Activated CD4-positive, CD25-positive, alpha-beta regulatory T cell treated with anti-CD3 and anti-CD28 coated beads, Interleukin-2, amount 50 U/mL, for 72 hours (primary cell): ENCODE measurements around the gene RAB40C.

ENCODE experiments used
- DNase-seq: peaks from one replicate; pipeline ENCODE4 v3.0.0; 2021

The RAB40C gene

DNA sequence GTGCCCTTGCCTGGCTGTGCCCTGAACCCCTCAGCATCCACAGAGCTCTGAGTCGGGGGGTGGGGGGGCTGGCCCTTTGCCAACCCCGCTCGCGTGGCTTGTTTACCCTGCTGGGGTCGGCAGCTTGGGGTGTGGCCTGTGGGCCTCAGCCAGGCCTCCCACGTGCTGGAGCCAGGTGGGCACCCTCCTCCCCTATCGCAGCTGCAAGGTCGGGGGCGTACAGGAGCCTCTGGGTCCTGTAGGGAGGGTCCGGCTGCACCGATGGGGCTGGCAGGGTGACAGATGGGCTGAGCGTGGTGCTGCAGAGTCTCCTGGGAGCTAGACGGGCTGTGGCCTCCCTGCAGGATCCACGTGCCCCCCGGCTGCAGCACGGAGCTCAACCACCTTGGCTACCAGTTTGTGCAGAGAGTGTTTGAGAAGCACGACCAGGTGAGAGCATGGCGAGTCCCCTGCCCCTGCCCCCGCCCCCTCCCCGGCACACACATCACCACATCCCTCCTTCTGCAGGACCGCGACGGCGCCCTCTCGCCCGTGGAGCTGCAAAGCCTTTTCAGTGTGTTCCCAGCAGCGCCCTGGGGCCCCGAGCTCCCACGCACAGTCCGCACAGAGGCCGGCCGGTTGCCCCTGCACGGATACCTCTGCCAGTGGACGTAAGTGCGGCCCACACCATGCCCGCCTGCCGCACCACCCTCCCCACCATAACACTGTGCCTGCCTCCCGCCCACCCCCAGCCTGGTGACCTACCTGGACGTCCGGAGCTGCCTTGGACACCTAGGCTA, 81.7 kb downstream of the RAB40C start:
- no peak for DNase-seq

DNA sequence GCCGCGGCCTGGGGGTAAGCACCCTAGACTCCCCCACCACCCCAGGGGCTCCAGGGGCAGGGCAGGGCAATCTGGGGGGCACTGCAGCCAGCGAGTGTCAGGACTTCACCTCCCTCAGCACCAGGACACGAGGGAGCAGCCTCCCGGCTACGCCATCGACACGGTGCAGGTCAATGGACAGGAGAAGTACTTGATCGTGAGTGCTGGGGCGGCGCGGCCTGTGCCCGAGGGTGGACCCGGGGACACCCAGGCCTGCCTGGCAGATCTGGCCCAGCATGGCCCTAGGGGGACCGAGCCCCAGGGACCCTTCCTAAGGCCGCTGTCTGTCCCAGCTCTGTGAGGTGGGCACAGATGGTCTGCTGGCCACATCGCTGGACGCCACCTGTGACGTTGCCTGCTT, 82.5 kb downstream of the RAB40C start:
- DNase-seq, result no peak

DNA sequence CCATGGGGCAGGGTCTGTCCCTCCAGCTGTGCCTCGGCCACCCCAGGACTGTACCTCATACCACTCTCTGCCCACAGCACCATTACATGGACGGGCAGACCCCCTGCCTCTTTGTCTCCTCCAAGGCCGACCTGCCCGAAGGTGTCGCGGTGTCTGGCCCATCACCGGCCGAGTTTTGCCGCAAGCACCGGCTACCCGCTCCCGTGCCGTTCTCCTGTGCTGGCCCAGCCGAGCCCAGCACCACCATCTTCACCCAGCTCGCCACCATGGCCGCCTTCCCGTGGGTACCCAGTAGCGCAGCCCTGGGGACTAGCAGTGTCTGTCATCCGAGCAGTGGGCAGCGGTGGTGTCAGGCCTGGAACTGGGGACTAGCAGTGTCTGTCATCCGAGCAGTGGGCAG, 83.0 kb downstream of the RAB40C start:
- DNase-seq, result no peak

DNA sequence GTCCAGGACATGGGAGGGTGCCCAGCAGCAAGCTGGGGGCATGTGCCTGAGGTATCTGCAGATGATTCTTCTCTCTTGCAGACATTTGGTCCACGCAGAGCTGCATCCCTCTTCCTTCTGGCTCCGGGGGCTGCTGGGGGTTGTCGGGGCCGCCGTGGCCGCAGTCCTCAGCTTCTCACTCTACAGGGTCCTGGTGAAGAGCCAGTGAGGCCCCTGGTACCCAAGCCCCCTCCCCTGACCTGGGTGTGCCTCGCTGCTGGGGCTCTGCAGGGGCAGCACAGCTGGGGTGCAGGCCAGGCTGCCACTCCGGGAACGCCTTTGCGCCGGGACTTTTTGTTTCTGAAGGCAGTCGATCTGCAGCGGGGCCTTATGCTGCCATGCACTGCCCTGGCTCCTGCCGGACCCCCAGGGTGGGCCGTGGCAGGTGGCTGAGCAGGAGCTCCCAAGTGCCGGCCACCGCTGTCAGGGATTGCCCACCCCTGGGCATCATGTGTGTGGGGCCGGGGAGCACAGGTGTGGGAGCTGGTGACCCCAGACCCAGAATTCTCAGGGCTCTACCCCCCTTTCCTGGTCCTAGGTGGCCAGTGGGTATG, 83.6 kb downstream of the RAB40C start:
- no peak for DNase-seq

DNA sequence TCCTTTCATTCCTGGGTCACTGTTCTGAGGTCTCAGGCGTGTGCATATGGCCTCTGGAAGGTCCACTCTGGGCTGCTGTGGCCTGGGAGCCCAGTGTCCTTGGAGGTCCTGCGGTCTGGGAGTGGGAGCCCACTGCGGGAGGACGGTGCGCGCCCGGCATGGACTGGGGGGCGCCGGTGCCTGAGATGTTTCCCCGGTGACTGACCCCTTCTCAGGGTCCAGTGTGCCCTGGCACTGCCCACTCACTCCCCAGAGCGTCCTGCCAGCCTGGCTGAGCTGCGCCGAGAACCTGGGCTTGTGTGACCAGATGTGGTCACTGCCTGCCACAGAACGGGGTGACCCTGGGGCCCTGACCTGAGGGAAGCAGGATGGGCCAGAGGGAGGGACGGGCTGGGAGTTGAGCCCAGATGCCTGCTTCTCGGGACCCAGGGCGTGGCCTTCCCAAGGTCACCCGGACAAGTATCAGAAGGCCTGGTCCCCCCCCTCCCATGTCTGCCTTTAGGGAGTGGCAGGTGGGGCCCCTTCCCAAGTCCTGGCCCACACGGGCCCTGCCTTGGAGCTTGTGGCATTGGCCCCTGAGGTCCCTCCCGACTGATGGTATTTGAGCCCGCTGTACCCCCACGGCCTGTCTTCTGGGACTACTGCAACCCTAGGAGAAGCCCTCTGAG, 84.5 kb downstream of the RAB40C start:
- no peak for DNase-seq

DNA sequence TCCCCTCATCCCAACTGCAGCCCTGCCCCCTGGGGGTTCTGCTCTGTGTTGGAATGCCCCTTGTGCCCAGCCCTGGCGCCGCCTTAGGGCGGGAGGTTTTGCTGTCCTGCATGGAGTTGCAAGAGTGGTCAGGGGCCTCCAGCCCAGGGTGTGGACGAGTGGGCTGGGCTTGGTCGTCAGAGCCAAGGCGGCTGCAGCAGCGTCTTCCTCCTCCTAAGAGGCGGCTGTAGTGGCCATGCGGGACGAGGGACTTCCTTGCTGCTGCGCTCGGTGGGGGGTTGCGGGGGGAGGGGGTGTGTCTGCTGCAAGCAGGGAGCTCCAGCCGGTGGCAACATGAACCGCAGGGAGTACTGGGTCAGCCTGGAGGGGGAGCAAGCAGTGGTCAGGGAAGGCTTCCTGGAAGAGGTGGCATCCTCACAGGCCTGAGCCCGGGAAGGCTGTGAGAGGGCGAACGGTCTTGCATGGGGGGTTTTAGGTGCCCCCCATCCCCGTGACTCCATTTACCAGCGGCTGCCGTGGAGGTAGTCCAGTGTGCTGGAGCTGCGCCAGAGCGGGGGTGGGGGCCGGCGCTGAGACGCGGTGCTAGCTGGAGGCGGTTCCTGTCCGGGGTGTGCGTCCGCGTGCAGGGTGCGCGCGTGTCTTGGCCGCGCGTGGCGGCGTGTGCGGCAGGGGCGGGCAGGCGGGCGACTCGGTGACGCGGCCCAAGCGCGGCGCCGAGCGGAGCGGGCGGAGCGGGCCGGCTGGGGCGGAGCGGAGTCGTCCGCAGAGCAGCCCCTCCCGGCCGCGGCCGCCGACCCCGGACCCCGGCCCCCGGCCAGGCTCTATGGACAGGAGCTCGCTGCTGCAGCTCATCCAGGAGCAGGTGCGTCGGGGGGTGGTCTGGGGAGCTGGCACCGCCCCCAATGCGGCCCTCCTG, 85.4 kb downstream of the RAB40C start, which contains the start of gene RHBDL1:
Gene RHBDL1, plus strand, starts transcription at position 704 of the 916 bp plus-strand sequence. Its CDS starts 120 bp downstream, at position 824.
- DNase-seq, result no peak

DNA sequence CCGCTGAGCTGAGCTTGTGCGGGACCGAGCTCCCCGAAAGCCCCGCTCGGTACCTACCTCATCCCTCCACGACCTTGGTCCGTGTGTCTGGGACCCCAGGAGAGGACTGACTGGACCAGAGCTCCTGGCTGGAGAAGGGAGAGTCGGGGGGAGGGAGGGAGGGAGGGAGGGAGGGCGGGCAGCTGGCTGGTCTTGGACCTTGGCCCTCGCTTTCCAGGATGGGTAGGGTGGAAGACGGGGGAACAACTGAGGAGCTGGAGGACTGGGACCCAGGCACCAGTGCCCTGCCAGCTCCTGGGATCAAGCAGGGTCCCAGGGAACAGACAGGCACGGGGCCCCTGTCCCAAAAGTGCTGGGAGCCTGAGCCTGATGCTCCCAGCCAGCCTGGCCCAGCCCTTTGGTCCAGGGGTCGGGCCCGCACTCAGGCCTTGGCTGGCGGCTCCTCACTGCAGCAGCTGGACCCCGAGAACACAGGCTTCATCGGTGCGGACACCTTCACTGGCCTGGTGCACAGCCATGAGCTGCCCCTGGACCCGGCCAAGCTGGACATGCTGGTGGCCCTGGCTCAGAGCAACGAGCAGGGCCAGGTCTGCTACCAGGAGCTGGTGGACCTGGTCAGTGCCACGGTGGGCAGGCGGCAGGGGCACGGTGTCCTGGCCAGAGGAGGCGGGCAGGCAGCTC, 86.2 kb downstream of the RAB40C start:
- no peak for DNase-seq

DNA sequence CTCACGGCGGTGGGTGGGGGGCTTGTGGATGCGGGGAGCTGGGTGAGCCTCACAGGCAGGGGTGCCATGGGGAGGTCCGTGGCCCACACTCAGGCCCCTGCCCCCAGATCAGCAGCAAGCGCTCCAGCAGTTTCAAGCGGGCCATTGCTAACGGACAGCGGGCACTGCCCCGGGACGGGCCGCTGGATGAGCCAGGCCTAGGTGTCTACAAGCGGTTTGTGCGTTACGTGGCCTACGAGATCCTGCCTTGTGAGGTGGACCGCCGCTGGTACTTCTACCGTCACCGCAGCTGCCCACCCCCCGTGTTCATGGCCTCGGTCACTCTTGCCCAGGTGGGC, 86.7 kb downstream of the RAB40C start:
- no peak for DNase-seq

DNA sequence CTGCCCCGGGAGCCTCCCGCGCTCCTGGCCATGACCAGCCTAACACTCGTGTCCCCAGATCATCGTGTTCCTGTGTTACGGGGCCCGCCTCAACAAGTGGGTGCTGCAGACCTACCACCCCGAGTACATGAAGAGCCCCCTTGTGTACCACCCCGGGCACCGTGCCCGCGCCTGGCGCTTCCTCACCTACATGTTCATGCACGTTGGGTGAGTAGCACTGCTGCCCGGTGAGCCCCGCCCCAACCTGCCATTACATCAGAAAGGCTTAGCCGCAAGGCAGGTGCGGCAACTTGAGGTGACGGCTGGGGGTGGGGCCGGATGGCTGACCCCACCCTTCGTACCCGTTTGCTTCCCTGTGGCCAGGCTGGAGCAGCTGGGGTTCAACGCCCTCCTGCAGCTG, 87.0 kb downstream of the RAB40C start:
- no peak for DNase-seq

DNA sequence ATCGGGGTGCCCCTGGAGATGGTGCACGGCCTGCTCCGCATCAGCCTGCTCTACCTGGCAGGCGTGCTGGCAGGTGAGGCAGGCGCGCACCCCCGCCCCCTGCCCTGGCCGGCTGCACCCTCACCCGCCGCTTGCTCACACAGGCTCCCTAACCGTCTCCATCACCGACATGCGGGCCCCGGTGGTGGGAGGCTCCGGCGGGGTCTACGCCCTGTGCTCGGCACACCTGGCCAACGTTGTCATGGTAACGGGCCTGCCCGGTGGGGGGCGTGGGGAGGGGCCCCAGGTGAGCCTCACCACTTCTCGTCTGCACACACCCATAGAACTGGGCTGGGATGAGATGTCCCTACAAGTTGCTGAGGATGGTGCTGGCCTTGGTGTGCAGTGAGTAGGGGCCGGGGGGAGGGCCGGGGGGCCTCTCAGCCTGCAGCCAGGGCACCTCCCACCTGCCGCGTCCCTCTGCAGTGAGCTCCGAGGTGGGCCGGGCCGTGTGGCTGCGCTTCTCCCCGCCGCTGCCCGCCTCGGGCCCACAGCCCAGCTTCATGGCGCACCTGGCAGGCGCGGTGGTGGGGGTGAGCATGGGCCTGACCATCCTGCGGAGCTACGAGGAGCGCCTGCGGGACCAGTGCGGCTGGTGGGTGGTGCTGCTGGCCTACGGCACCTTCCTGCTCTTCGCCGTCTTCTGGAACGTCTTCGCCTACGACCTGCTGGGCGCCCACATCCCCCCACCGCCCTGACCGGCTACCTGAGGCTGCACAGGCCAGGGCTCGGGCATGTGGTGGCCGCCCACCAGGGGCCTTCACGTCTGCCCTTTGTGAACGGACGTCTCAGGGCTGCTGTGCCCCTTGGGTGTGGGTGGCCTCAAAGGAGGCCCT, 87.7 kb downstream of the RAB40C start:
- DNase-seq, result no peak

DNA sequence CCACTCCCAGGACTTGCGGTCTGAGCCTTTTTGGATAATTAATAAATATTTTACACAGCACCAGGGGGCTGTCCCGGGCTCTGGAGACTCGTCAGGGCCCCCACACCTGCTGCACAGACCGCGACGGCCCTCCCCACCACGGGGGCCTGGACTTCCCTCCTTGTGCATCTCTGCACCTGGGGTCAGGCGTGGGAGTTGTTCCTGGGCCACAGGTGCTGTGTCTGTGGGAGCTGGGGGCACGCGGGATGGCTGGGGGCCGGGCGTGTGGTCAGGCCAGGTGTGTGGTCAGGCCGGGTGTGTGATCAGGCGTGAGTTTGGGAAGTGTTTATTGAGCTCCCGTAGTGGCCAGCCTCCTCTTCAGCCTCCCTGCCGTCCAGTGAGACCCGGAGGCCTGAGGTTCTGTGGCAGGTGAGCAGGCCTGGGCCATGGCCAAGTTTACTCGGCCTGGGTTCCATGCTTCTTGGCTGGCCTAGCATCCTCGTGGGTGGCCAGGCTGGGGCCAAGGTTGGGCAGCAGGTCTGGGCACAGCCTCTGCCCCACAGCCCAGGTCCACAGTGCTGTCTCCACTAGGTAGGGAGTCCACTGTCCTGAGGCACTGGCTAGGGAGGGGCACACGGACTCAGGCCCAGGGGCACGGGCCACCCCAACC, 88.5 kb downstream of the RAB40C start:
- no peak for DNase-seq
